ENCODE data around the gene ARHGAP20.

GRCh38 chr11:110544779-110545178 lies 167.5 kb downstream of the ARHGAP20 start:
- TF ChIP-seq PATZ1 (CRISPR knock-in tag; IDR thresholded peaks at IDR 0.05; ENCODE audit: borderline replicate concordance) (no peak), CSRNP3 (CRISPR knock-in tag; IDR thresholded peaks at IDR 0.05) (no peak), PPARA (CRISPR knock-in tag; IDR thresholded peaks at IDR 0.05; ENCODE audit: borderline replicate concordance) (no peak), CSDC2 (CRISPR knock-in tag; IDR thresholded peaks at IDR 0.05) (no peak), ZFP3 (CRISPR knock-in tag; IDR thresholded peaks at IDR 0.05) (no peak), SNAI2 (CRISPR knock-in tag; IDR thresholded peaks at IDR 0.05) (no peak), BACH2 (CRISPR knock-in tag; IDR thresholded peaks at IDR 0.05; ENCODE audit: borderline replicate concordance) (no peak)

Measured in SK-N-SH treated with all-trans-retinoic acid at 6 μM for 48 hours (cell line).